H1 (cell line): Measurements from ENCODE around the gene PYGB. TPM values are rescaled to one million over a fixed set of nuclear protein-coding genes. Genes with fewer than 3 reads are reported as not detected.

Source experiments
- CTCF ChIA-PET: fragments of 300-600 bp; sonication (Branson Sonifier 250); formaldehyde crosslinking; loops from one replicate; lab custom pipeline; 2021; ENCODE audit not compliant: partially characterized antibody; lab: Charles Lee
- POLR2A ChIA-PET: fragments of 300-600 bp; sonication (Branson Sonifier 250); formaldehyde crosslinking; loops from one replicate; lab custom pipeline; 2021; ENCODE audit warnings: inconsistent platforms; ENCODE audit not compliant: partially characterized antibody; lab: Charles Lee
- DNase-seq, 2 experiments: peaks; one replicate each; pipeline versions ENCODE4 v3.0.0 to v3.0.0-alpha.2; 2010 to 2022; ENCODE audit warnings: low spot score in 2 of 2, low read depth in 1 of 2, mixed read lengths in 1 of 2
- FAIRE-seq: peaks from 2 replicates; lab custom pipeline; 2011; peaks lifted over from hg19 to GRCh38; lab: Jason Lieb, UNC
- H2AFZ ChIP-seq: 2 replicates; pipeline ENCODE4 v1.8.1; 2012; ENCODE audit warnings: low read length, inconsistent platforms
- H2AK5ac ChIP-seq: 2 replicates; pipeline ENCODE4 v1.6.1; 2013; ENCODE audit warnings: low read depth, low read length
- H2BK120ac ChIP-seq: replicated peaks from 2 replicates; pipeline ENCODE3; 2013; ENCODE audit warnings: low read depth, low read length, inconsistent platforms
- H2BK12ac ChIP-seq: 2 replicates; pipeline ENCODE4 v1.6.1; 2013; ENCODE audit warnings: low read depth, low read length
- H2BK15ac ChIP-seq: 2 replicates; pipeline ENCODE4 v1.6.1; 2013; ENCODE audit warnings: low read length
- H2BK20ac ChIP-seq: 2 replicates; pipeline ENCODE4 v1.6.1; 2013; ENCODE audit warnings: low read length
- H2BK5ac ChIP-seq: 2 replicates; pipeline ENCODE4 v1.6.1; 2013; ENCODE audit warnings: low read depth, low read length
- H3K14ac ChIP-seq: 2 replicates; pipeline ENCODE4 v1.6.1; 2013; ENCODE audit warnings: inconsistent platforms; ENCODE audit not compliant: insufficient read length
- H3K18ac ChIP-seq: 2 replicates; pipeline ENCODE4 v1.6.1; 2013; ENCODE audit warnings: low read length; ENCODE audit errors: extremely low read depth
- H3K23ac ChIP-seq: 2 replicates; pipeline ENCODE4 v1.6.1; 2013; ENCODE audit warnings: inconsistent platforms; ENCODE audit not compliant: insufficient read length
- H3K23me2 ChIP-seq: 2 replicates; pipeline ENCODE4 v1.6.1; 2013; ENCODE audit warnings: low read depth, low read length
- H3K27ac ChIP-seq: 2 replicates; pipeline ENCODE4 v1.6.1; 2011; ENCODE audit warnings: low read depth, low read length, inconsistent platforms
- H3K27me3 ChIP-seq, 4 experiments: replicated peaks in 1 of 4; 1 replicate in 1 of 4; 2 replicates in 3 of 4; pipeline versions ENCODE4 v1.6.1 to v1.8.1; 2011 to 2013; ENCODE audit warnings: low read length in 3 of 4, mild to moderate bottlenecking in 3 of 4, inconsistent platforms in 2 of 4, mixed read lengths in 2 of 4, moderate library complexity in 1 of 4; ENCODE audit not compliant: control insufficient read depth in 3 of 4, insufficient read depth in 3 of 4; ENCODE audit errors: extremely low read depth in 1 of 4
- H3K36me3 ChIP-seq, 4 experiments: 2 replicates each; pipeline versions ENCODE4 v1.6.1 to v1.8.1; 2011 to 2013; ENCODE audit warnings: mild to moderate bottlenecking in 4 of 4, low read length in 3 of 4, moderate library complexity in 2 of 4, control low read depth in 1 of 4, inconsistent platforms in 1 of 4; ENCODE audit not compliant: insufficient read depth in 4 of 4, control insufficient read depth in 2 of 4
- H3K4ac ChIP-seq: replicated peaks from 2 replicates; pipeline ENCODE3; 2013; ENCODE audit warnings: low read length, low read depth, mixed read lengths, inconsistent platforms; ENCODE audit not compliant: insufficient read length
- H3K4me1 ChIP-seq, 4 experiments: replicated peaks in 1 of 4; 1 replicate in 1 of 4; 2 replicates in 3 of 4; pipeline versions ENCODE4 v1.6.1 to v1.8.1; 2011 to 2013; ENCODE audit warnings: low read length in 3 of 4, inconsistent platforms in 2 of 4, mixed read lengths in 1 of 4; ENCODE audit not compliant: insufficient read depth in 4 of 4, control insufficient read depth in 3 of 4
- H3K4me2 ChIP-seq, 2 experiments: 2 replicates each; pipeline versions ENCODE4 v1.6.1 to v1.8.1; 2011 to 2013; ENCODE audit warnings: low read depth in 2 of 2, low read length in 2 of 2, control low read depth in 1 of 2, inconsistent platforms in 1 of 2, mild to moderate bottlenecking in 1 of 2; ENCODE audit not compliant: insufficient read depth in 1 of 2
- H3K4me3 ChIP-seq, 4 experiments: fragments of 200-600, 300-600 bp in 1 of 4; sonication (generic), shearing (Covaris generic), sonication (Bioruptor Twin) in 1 of 4; 2 replicates each; pipeline versions ENCODE4 v1.5.1 to v1.8.1; 2011 to 2016; ENCODE audit warnings: low read length in 4 of 4, low read depth in 3 of 4, control low read depth in 2 of 4, inconsistent platforms in 2 of 4, mild to moderate bottlenecking in 2 of 4, mixed read lengths in 1 of 4, moderate library complexity in 1 of 4; ENCODE audit not compliant: insufficient read depth in 2 of 4; ENCODE audit errors: extremely low read depth in 1 of 4
- H3K56ac ChIP-seq: replicated peaks from 2 replicates; pipeline ENCODE3; 2013; ENCODE audit warnings: low read depth, mild to moderate bottlenecking, mixed read lengths, low read length, inconsistent platforms; ENCODE audit not compliant: insufficient read length
- H3K79me1 ChIP-seq: 2 replicates; pipeline ENCODE4 v1.6.1; 2013; ENCODE audit warnings: low read depth, low read length, control low read depth
- H3K79me2 ChIP-seq, 2 experiments: 2 replicates each; pipeline versions ENCODE4 v1.6.1 to v1.8.1; 2012 to 2013; ENCODE audit warnings: low read length in 2 of 2, mild to moderate bottlenecking in 2 of 2, inconsistent platforms in 1 of 2; ENCODE audit not compliant: insufficient read depth in 2 of 2, control insufficient read depth in 1 of 2
- H3K9ac ChIP-seq, 4 experiments: replicated peaks in 1 of 4; 1 replicate in 1 of 4; 2 replicates in 3 of 4; pipeline versions ENCODE4 v1.6.1 to v1.8.1; 2011 to 2013; ENCODE audit warnings: low read depth in 3 of 4, low read length in 3 of 4, control low read depth in 2 of 4, mild to moderate bottlenecking in 2 of 4, moderate library complexity in 2 of 4, inconsistent platforms in 1 of 4; ENCODE audit errors: extremely low read depth in 1 of 4
- H3K9me3 ChIP-seq, 2 experiments: 2 replicates each; pipeline versions ENCODE4 v1.6.1 to v1.8.1; 2012 to 2013; ENCODE audit warnings: mild to moderate bottlenecking in 2 of 2, moderate library complexity in 2 of 2, control low read depth in 1 of 2, inconsistent platforms in 1 of 2, low read depth in 1 of 2, low read length in 1 of 2, mixed read lengths in 1 of 2; ENCODE audit not compliant: insufficient read depth in 2 of 2
- H4K20me1 ChIP-seq, 2 experiments: replicated peaks in 1 of 2; 2 replicates each; pipeline versions ENCODE3 to v1.8.1; 2011 to 2013; ENCODE audit warnings: inconsistent platforms in 2 of 2, low read length in 2 of 2, mild to moderate bottlenecking in 1 of 2; ENCODE audit not compliant: insufficient read depth in 2 of 2, control insufficient read depth in 1 of 2
- H4K5ac ChIP-seq: 2 replicates; pipeline ENCODE4 v1.6.1; 2013; ENCODE audit warnings: low read length, low read depth, mixed read lengths, inconsistent platforms; ENCODE audit not compliant: insufficient read length
- H4K8ac ChIP-seq: 2 replicates; pipeline ENCODE4 v1.8.0; 2013; ENCODE audit warnings: mild to moderate bottlenecking, moderate library complexity, low read length, inconsistent platforms; ENCODE audit not compliant: insufficient read depth; ENCODE audit errors: extremely low read depth
- H4K91ac ChIP-seq: replicated peaks from 2 replicates; pipeline ENCODE3; 2013; ENCODE audit warnings: low read length, mixed read lengths, inconsistent platforms; ENCODE audit not compliant: insufficient read length
- ATF3 ChIP-seq: IDR thresholded peaks from 2 replicates; pipeline ENCODE4 v1.6.1; 2011; ENCODE audit warnings: low read depth, mild to moderate bottlenecking, low read length; ENCODE audit not compliant: insufficient read depth
- BACH1 ChIP-seq: IDR thresholded peaks from 2 replicates; pipeline ENCODE4 v1.6.1; 2012; ENCODE audit warnings: low read length, improper control_type of control experiment
- CHD1 ChIP-seq: IDR thresholded peaks from 2 replicates; pipeline ENCODE4 v1.6.1; 2012; ENCODE audit warnings: low read depth, low read length, improper control_type of control experiment
- CHD2 ChIP-seq: IDR thresholded peaks from 2 replicates; pipeline ENCODE4 v1.6.1; 2012; ENCODE audit warnings: low read length, improper control_type of control experiment
- CREB1 ChIP-seq: IDR thresholded peaks from 2 replicates; pipeline ENCODE4 v1.6.1; 2012; ENCODE audit warnings: inconsistent platforms
- EGR1 ChIP-seq: IDR thresholded peaks from 2 replicates; pipeline ENCODE4 v1.6.1; 2011; ENCODE audit warnings: low read depth, low read length, borderline replicate concordance
- EP300 ChIP-seq, 2 experiments: IDR thresholded peaks; 1 replicate in 1 of 2; 2 replicates in 1 of 2; pipeline ENCODE4 v1.6.1; 2011 to 2012; ENCODE audit warnings: low read depth in 2 of 2, low read length in 2 of 2, mild to moderate bottlenecking in 2 of 2, borderline replicate concordance in 1 of 2, inconsistent platforms in 1 of 2, moderate library complexity in 1 of 2
- HDAC6 ChIP-seq: IDR thresholded peaks from one replicate; pipeline ENCODE4 v1.7.1; 2012; ENCODE audit warnings: low read depth, mild to moderate bottlenecking, inconsistent platforms, low read length, moderate library complexity
- KDM1A ChIP-seq: fragments of 200-600, 300-600 bp; sonication (generic); IDR thresholded peaks from 2 replicates; pipeline ENCODE4 v1.7.1; 2016; ENCODE audit warnings: mild to moderate bottlenecking, low read length, borderline replicate concordance
- MAFK ChIP-seq: IDR thresholded peaks from 2 replicates; pipeline ENCODE4 v1.6.1; 2012; ENCODE audit warnings: low read depth, mild to moderate bottlenecking, improper control_type of control experiment, low read length
- NRF1 ChIP-seq: IDR thresholded peaks from 2 replicates; pipeline ENCODE4 v1.6.1; 2011; ENCODE audit warnings: mild to moderate bottlenecking, low read depth, low read length, improper control_type of control experiment
- SIRT6 ChIP-seq: IDR thresholded peaks from one replicate; pipeline ENCODE4 v1.7.1; 2012; ENCODE audit warnings: low read length, inconsistent platforms
- SP1 ChIP-seq: IDR thresholded peaks from 2 replicates; pipeline ENCODE4 v1.6.1; 2011; ENCODE audit warnings: low read depth, low read length
- TBP ChIP-seq: IDR thresholded peaks from 2 replicates; pipeline ENCODE4 v1.6.1; 2011; ENCODE audit warnings: low read depth, low read length, improper control_type of control experiment
- TEAD4 ChIP-seq: IDR thresholded peaks from 2 replicates; pipeline ENCODE4 v1.6.1; 2012; ENCODE audit warnings: low read depth, low read length, inconsistent platforms, mixed read lengths
- WGBS, 2 experiments: shearing (Covaris generic) in 1 of 2; methylation state at CpG; one replicate each; pipeline versions ENCODE4 v1.1.6 to v1.1.7; 2013 to 2015; ENCODE audit warnings: low lambda C conversion rate in 2 of 2, mixed read lengths in 2 of 2, inconsistent platforms in 1 of 2, low coverage in 1 of 2, missing lambda C conversion rate in 1 of 2; ENCODE audit not compliant: insufficient replicate concordance in 2 of 2, insufficient coverage in 1 of 2, insufficient read length in 1 of 2; ENCODE audit errors: extremely low coverage in 1 of 2, missing lambda C conversion rate in 1 of 2; 5-methylcytosine and 5-hydroxymethylcytosine counted together
- polyA plus RNA-seq, 7 experiments: library from polyadenylated mRNA; depleted of rRNA in 3 of 7; stranded (reverse) in 5 of 7; unstranded in 2 of 7; fragments of >200 nt in 5 of 7; fragments of 200-250 nt in 2 of 7; gene quantifications; 1 replicate in 5 of 7; 2 replicates in 1 of 7; 4 replicates in 1 of 7; pipeline versions ENCODE4 v1.2.1 to v1.2.3, GENCODE V29; 2011 to 2013; ENCODE audit warnings: missing spikeins in 2 of 7, mixed read lengths in 2 of 7
- total RNA-seq: library from RNA; stranded (reverse); fragmentation: NEBNext Ultra II Directional; extraction: Animal tissue kit (Norgen Biotek cat#: 25700); gene quantifications from 2 replicates; pipeline ENCODE4 v1.2.1, GENCODE V29; 2021

Gene PYGB
- total and polyA plus RNA-seq, 2 of the 8 experiments (the other 6 are each of a cell fraction or from before 2014, with no cell fraction given) = 26.6 to 56.0 TPM

GRCh38 chr20:25308083-25308491 is 60.2 kb downstream of the PYGB start:
- Histone ChIP-seq H2BK12ac (no peak overlapping the region), H3K14ac (no peak overlapping the region), H3K79me2 (no peaks in the 10 kb centered on the region), H3K4me1 (peaks cover 0 to 3% (median 0%) of the 10 kb centered on the region in 4 experiments; a peak in 2 of 7 replicates), H2BK20ac (no peak overlapping the region), H4K8ac (no peak overlapping the region), H3K4ac (no peak overlapping the region), H3K36me3 (peaks cover 0 to 6% (median 1%) of the 10 kb centered on the region in 4 experiments; a peak in 5 of 8 replicates), H2BK15ac (no peak overlapping the region), H2AFZ (no peak overlapping the region), H3K27ac (no peak overlapping the region; the same call in 1 of the 2 replicates), H3K18ac (no peak overlapping the region), H3K23ac (no peak overlapping the region), H4K5ac (no peak overlapping the region), H2AK5ac (no peak overlapping the region), H3K4me2 (no peak overlapping the region), H3K27me3 (no peaks in the 10 kb centered on the region), H3K23me2 (0 out of 2 replicates have a peak, but pooled peaks cover 1% of the 10 kb centered on the region), H3K4me3 (no peak overlapping the region), H3K9me3 (peaks cover 0 to 4% of the 10 kb centered on the region in 2 experiments; a peak in 1 of 4 replicates), H3K79me1 (no peaks in the 10 kb centered on the region; the same call in 1 of the 2 replicates), H2BK5ac (no peak overlapping the region), H2BK120ac (no peak overlapping the region), H3K56ac (no peak overlapping the region), H4K20me1 (peaks cover 2% of the 10 kb centered on the region in 2 experiments), H3K9ac (no peak overlapping the region), H4K91ac (no peak overlapping the region)
- ChIA-PET POLR2A (interaction anchor here (0.7 to 3.1 kb wide), 3 partner anchors 8 to 142 kb away, joined by 3 to 14 read pairs (median 3); partner anchors contain the start of gene GINS1), CTCF (interaction anchor here (0.9 to 2.9 kb wide), 4 partner anchors 12 to 90 kb away, joined by 3 to 20 read pairs (median 11); no protein-coding TSS in a partner anchor)
- no peak for FAIRE-seq
- 94% methylated on average over 12 of the region's 13 CpGs; no CpG with 5 or more reads in 1 of the 2 experiments for WGBS, 2 experiments
- DNase-seq = no peak
- no peak for TF ChIP-seq CHD1
- no peak for TF ChIP-seq TEAD4
- TF ChIP-seq SIRT6 = no peak
- TF ChIP-seq HDAC6 = no peak
- TF ChIP-seq ATF3 = no peak
- TF ChIP-seq KDM1A = no peak
- TF ChIP-seq EP300 (IDR thresholded peaks at IDR 0.05; ENCODE audit: borderline replicate concordance in 1 of 2, low read depth in 2 of 2, low read length in 2 of 2) = no peak
- no peak for TF ChIP-seq MAFK
- no peak for TF ChIP-seq TBP
- no peak for TF ChIP-seq BACH1
- TF ChIP-seq CREB1 = no peak
- no peak for TF ChIP-seq EGR1
- no peak for TF ChIP-seq NRF1
- no peak for TF ChIP-seq SP1
- no peak for TF ChIP-seq CHD2
